HepG2 (cell line): ENCODE measurements around the gene CBX7. TPM values are rescaled to one million over a fixed set of nuclear protein-coding genes. Genes with fewer than 3 reads are reported as not detected.

Source experiments
- ATAC-seq: fragments of 200-7000 bp; cut with Tn5 transposase; 3 replicates; pipeline ENCODE4 v1.9.1; 2020; ENCODE audit warnings: mild to moderate bottlenecking, moderate library complexity
- BruUV-seq: library from RNA; stranded (reverse); fragments of 400-500 nt; replicated peaks from 2 replicates; lab custom pipeline; 2021; lab: Mats Ljungman, UMichigan
- CTCF ChIA-PET: fragments of 300-600 bp; formaldehyde crosslinking; extraction: SDS; loops from one replicate; lab custom pipeline; 2021; ENCODE audit warnings: low total read pairs, inconsistent platforms, low intra/inter-chr PET ratio; lab: Yijun Ruan, JAX
- POLR2A ChIA-PET: fragments of 350-600 bp; sonication (Branson Sonifier 250); formaldehyde crosslinking; loops from one replicate; lab custom pipeline; 2020; ENCODE audit warnings: antibody characterized with exemption, inconsistent platforms; lab: Yijun Ruan, JAX
- DNase-seq: peaks from one replicate; pipeline ENCODE4 v3.0.0-alpha.2; 2015; ENCODE audit warnings: low spot score
- FAIRE-seq: peaks from 3 replicates; lab custom pipeline; 2011; peaks lifted over from hg19 to GRCh38; lab: Jason Lieb, UNC
- H2AFZ ChIP-seq: one replicate; pipeline ENCODE4 v1.6.1; 2011; ENCODE audit warnings: low read length, inconsistent platforms
- H3K27ac ChIP-seq: fragments of 300-600 bp; 3 replicates; pipeline ENCODE4 v1.8.0; 2011; ENCODE audit warnings: mixed run types, mild to moderate bottlenecking, mixed read lengths, low read length, inconsistent platforms; ENCODE audit not compliant: insufficient read depth; ENCODE audit errors: extremely low read length
- H3K27me3 ChIP-seq, 2 experiments: fragments of 200-600 bp in 1 of 2; 2 replicates in 1 of 2; 3 replicates in 1 of 2; pipeline versions ENCODE4 v1.6.0 to v1.8.0; 2011; ENCODE audit warnings: low read length in 2 of 2, mild to moderate bottlenecking in 2 of 2, moderate library complexity in 2 of 2, inconsistent platforms in 1 of 2; ENCODE audit not compliant: insufficient read depth in 2 of 2, control insufficient read depth in 1 of 2
- H3K36me3 ChIP-seq, 2 experiments: fragments of 200-600 bp in 1 of 2; replicated peaks in 1 of 2; 2 replicates in 1 of 2; 3 replicates in 1 of 2; pipeline versions ENCODE4 v1.5.1 to v1.8.0; 2011; ENCODE audit warnings: low read length in 2 of 2, inconsistent platforms in 1 of 2; ENCODE audit not compliant: insufficient read depth in 2 of 2, control insufficient read depth in 1 of 2
- H3K4me1 ChIP-seq: 2 replicates; pipeline ENCODE4 v1.5.1; 2012; ENCODE audit warnings: low read length, inconsistent platforms; ENCODE audit not compliant: insufficient read depth
- H3K4me2 ChIP-seq: 2 replicates; pipeline ENCODE4 v1.6.0; 2011; ENCODE audit warnings: low read depth, low read length, inconsistent platforms
- H3K4me3 ChIP-seq, 3 experiments: fragments of 200-600 bp in 1 of 3; sonication (generic), shearing (Covaris generic) in 1 of 3; replicated peaks in 1 of 3; 2 replicates each; pipeline ENCODE4 v1.5.1; 2011 to 2016; ENCODE audit warnings: low read length in 3 of 3, inconsistent platforms in 2 of 3, low read depth in 2 of 3, mild to moderate bottlenecking in 2 of 3, control low read depth in 1 of 3, mixed read lengths in 1 of 3; ENCODE audit not compliant: insufficient read depth in 1 of 3
- H3K79me2 ChIP-seq: one replicate; pipeline ENCODE4 v1.6.1; 2011; ENCODE audit warnings: low read length, inconsistent platforms; ENCODE audit not compliant: insufficient read depth
- H3K9ac ChIP-seq: 2 replicates; pipeline ENCODE4 v1.6.0; 2011; ENCODE audit warnings: mild to moderate bottlenecking, low read depth, low read length, inconsistent platforms; ENCODE audit not compliant: insufficient read depth
- H3K9me3 ChIP-seq: 2 replicates; pipeline ENCODE4 v1.5.1; 2012; ENCODE audit warnings: mild to moderate bottlenecking, low read length
- H4K20me1 ChIP-seq: 2 replicates; pipeline ENCODE4 v1.6.0; 2011; ENCODE audit warnings: inconsistent platforms, mild to moderate bottlenecking, low read length, moderate library complexity; ENCODE audit not compliant: insufficient read depth
- ARNTL ChIP-seq: sonication (generic); formaldehyde crosslinking; IDR thresholded peaks from 2 replicates; pipeline ENCODE4 v1.4.0; 2020; ENCODE audit warnings: mild to moderate bottlenecking, missing genetic modification reagents
- CBX1 ChIP-seq: IDR thresholded peaks from one replicate; pipeline ENCODE4 v1.6.1; 2016; ENCODE audit warnings: antibody characterized with exemption, low read depth
- NKX3-1 ChIP-seq: sonication (generic); formaldehyde crosslinking; IDR thresholded peaks from 2 replicates; pipeline ENCODE4 v1.5.0; 2020; ENCODE audit warnings: missing genetic modification reagents
- SNAI1 ChIP-seq: sonication (generic); formaldehyde crosslinking; IDR thresholded peaks from 2 replicates; pipeline ENCODE4 v1.5.0; 2020; ENCODE audit warnings: mild to moderate bottlenecking, missing genetic modification reagents, borderline replicate concordance
- TBX3 ChIP-seq: fragments of 450-650 bp; IDR thresholded peaks from 2 replicates; pipeline ENCODE4 v1.6.1; 2017; ENCODE audit warnings: antibody characterized with exemption, mild to moderate bottlenecking, inconsistent platforms, borderline replicate concordance
- ZBTB38 ChIP-seq: sonication (generic); formaldehyde crosslinking; IDR thresholded peaks from 2 replicates; pipeline ENCODE4 v1.5.1; 2020; ENCODE audit warnings: mild to moderate bottlenecking, missing genetic modification reagents
- ZKSCAN1 ChIP-seq: fragments of 150-350 bp; IDR thresholded peaks from 2 replicates; pipeline ENCODE4 v1.6.1; 2014; ENCODE audit warnings: low read length
- ZNF136 ChIP-seq: sonication (generic); formaldehyde crosslinking; IDR thresholded peaks from 2 replicates; pipeline ENCODE4 v1.8.1; 2022; ENCODE audit warnings: low read depth, mild to moderate bottlenecking, moderate library complexity, missing genetic modification reagents
- ZNF446 ChIP-seq: sonication (generic); formaldehyde crosslinking; IDR thresholded peaks from 2 replicates; pipeline ENCODE4 v1.5.0; 2020; ENCODE audit warnings: mild to moderate bottlenecking, missing genetic modification reagents
- ZNF543 ChIP-seq: sonication (generic); formaldehyde crosslinking; IDR thresholded peaks from 2 replicates; pipeline ENCODE4 v1.4.0; 2020; ENCODE audit warnings: mild to moderate bottlenecking, missing genetic modification reagents
- ZNF607 ChIP-seq: sonication (generic); formaldehyde crosslinking; IDR thresholded peaks from 2 replicates; pipeline ENCODE4 v1.5.1; 2020; ENCODE audit warnings: missing genetic modification reagents, mild to moderate bottlenecking, borderline replicate concordance
- ZNF629 ChIP-seq: sonication (generic); formaldehyde crosslinking; conservative IDR thresholded peaks from 2 replicates; pipeline ENCODE4 v1.5.0; 2020; ENCODE audit warnings: missing genetic modification reagents
- ZSCAN9 ChIP-seq: IDR thresholded peaks from 2 replicates; pipeline ENCODE4 v1.6.1; 2016; ENCODE audit warnings: borderline replicate concordance
- WGBS: methylation state at CpG from one replicate; pipeline ENCODE4 v1.1.6; 2017; ENCODE audit warnings: low lambda C conversion rate; 5-methylcytosine and 5-hydroxymethylcytosine counted together
- in situ Hi-C: cut with HindIII; loops from 2 replicates; pipeline ENCODE4 v1.10.0; 2017; ENCODE audit warnings: low pct_unique_long_range_greater_than_20kb; ENCODE audit not compliant: extremely low pct_ligation_motif_present
- intact Hi-C: fragments of 100-400 bp; cut with micrococcal nuclease; formaldehyde crosslinking; loops from one replicate; pipeline ENCODE4 v1.10.0; 2022; ENCODE audit not compliant: unreplicated experiment
- polyA plus RNA-seq, 8 experiments: library from polyadenylated mRNA; depleted of rRNA in 3 of 8; stranded (reverse) in 7 of 8; unstranded in 1 of 8; fragments of >200 nt; fragmentation: Illumina TruSeq in 4 of 8; extraction: Trizol in 4 of 8; gene quantifications; 2 replicates each; pipeline versions ENCODE4 v1.2.1 to v1.2.3, GENCODE V29; 2011 to 2016; ENCODE audit warnings: low read depth in 4 of 8, missing spikeins in 1 of 8, mixed read lengths in 1 of 8; ENCODE audit not compliant: insufficient read depth in 1 of 8
- total RNA-seq, 5 experiments: library from RNA; depleted of rRNA; stranded (reverse); fragments of >200 nt; fragmentation: Illumina TruSeq; extraction: Trizol; gene quantifications; 2 replicates each; pipeline ENCODE4 v1.2.3, GENCODE V29; 2016; ENCODE audit warnings: low read depth in 1 of 5
- TF ChIP-seq, protein P1 (sequence below): sonication (generic); formaldehyde crosslinking; IDR thresholded peaks from 2 replicates; pipeline ENCODE4 v1.5.0; 2020; ENCODE audit warnings: missing genetic modification reagents
- TF ChIP-seq, protein P2 (sequence below): sonication (generic); formaldehyde crosslinking; IDR thresholded peaks from 2 replicates; pipeline ENCODE4 v1.4.0; 2020; ENCODE audit warnings: missing genetic modification reagents
- TF ChIP-seq, protein P3 (sequence below): sonication (generic); formaldehyde crosslinking; IDR thresholded peaks from 2 replicates; pipeline ENCODE4 v1.8.1; 2023; ENCODE audit warnings: missing genetic modification reagents, mild to moderate bottlenecking, borderline replicate concordance

CBX7 gene
- total and polyA plus RNA-seq, 2 of the 13 experiments (the other 11 are each of a cell fraction or from before 2014, with no cell fraction given), result 0.35 to 4.9 TPM

DNA sequence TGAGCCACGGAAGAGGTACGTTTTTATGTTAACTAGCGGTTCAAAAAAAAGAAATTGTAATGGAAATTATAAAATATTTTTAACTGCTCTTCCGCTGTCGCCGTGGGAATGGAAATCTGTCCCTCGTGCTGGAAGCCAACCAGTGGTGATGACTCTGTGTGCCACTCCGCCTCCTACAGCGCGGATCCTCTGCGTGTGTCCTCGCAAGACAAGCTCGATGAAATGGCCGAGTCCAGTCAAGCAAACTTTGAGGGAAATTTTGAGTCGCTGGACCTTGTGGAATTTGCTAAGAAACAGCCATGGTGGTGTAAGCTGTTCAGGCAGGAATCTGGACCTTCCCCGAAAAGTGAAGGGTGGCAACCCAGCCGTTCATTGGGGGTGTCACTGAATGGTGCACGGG is 2.9 kb upstream of the CBX7 start:
- Histone ChIP-seq H3K79me2 (no peaks in the 10 kb centered on the region), H3K36me3 (no peaks in the 10 kb centered on the region), H3K27ac (no peak overlapping the region), H3K4me2 (no peak overlapping the region), H3K9ac (no peak overlapping the region), H3K4me3 (no peak overlapping the region), H4K20me1 (no peaks in the 10 kb centered on the region), H3K9me3 (no peaks in the 10 kb centered on the region), H3K4me1 (peaks cover 24% of the 10 kb centered on the region), H3K27me3 (peaks cover 2 to 43% of the 10 kb centered on the region in 2 experiments; a peak in 4 of 5 replicates), H2AFZ (no peak overlapping the region)
- WGBS, result 46% methylated on average over 18 of the region's 18 CpGs
- TF ChIP-seq, protein P1, sequence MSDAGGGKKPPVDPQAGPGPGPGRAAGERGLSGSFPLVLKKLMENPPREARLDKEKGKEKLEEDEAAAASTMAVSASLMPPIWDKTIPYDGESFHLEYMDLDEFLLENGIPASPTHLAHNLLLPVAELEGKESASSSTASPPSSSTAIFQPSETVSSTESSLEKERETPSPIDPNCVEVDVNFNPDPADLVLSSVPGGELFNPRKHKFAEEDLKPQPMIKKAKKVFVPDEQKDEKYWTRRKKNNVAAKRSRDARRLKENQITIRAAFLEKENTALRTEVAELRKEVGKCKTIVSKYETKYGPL (CRISPR knock-in tag), result no peak
- TF ChIP-seq ZBTB38 (CRISPR knock-in tag), result no peak
- TF ChIP-seq ZNF446, result no peak
- TF ChIP-seq, protein P2, sequence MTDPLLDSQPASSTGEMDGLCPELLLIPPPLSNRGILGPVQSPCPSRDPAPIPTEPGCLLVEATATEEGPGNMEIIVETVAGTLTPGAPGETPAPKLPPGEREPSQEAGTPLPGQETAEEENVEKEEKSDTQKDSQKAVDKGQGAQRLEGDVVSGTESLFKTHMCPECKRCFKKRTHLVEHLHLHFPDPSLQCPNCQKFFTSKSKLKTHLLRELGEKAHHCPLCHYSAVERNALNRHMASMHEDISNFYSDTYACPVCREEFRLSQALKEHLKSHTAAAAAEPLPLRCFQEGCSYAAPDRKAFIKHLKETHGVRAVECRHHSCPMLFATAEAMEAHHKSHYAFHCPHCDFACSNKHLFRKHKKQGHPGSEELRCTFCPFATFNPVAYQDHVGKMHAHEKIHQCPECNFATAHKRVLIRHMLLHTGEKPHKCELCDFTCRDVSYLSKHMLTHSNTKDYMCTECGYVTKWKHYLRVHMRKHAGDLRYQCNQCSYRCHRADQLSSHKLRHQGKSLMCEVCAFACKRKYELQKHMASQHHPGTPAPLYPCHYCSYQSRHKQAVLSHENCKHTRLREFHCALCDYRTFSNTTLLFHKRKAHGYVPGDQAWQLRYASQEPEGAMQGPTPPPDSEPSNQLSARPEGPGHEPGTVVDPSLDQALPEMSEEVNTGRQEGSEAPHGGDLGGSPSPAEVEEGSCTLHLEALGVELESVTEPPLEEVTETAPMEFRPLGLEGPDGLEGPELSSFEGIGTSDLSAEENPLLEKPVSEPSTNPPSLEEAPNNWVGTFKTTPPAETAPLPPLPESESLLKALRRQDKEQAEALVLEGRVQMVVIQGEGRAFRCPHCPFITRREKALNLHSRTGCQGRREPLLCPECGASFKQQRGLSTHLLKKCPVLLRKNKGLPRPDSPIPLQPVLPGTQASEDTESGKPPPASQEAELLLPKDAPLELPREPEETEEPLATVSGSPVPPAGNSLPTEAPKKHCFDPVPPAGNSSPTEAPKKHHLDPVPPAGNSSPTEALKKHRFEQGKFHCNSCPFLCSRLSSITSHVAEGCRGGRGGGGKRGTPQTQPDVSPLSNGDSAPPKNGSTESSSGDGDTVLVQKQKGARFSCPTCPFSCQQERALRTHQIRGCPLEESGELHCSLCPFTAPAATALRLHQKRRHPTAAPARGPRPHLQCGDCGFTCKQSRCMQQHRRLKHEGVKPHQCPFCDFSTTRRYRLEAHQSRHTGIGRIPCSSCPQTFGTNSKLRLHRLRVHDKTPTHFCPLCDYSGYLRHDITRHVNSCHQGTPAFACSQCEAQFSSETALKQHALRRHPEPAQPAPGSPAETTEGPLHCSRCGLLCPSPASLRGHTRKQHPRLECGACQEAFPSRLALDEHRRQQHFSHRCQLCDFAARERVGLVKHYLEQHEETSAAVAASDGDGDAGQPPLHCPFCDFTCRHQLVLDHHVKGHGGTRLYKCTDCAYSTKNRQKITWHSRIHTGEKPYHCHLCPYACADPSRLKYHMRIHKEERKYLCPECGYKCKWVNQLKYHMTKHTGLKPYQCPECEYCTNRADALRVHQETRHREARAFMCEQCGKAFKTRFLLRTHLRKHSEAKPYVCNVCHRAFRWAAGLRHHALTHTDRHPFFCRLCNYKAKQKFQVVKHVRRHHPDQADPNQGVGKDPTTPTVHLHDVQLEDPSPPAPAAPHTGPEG (CRISPR knock-in tag), result no peak
- TF ChIP-seq ZNF543 (CRISPR knock-in tag), result no peak
- no peak for TF ChIP-seq ZSCAN9 (CRISPR knock-in tag)
- no peak for TF ChIP-seq SNAI1 (CRISPR knock-in tag)
- no peak for TF ChIP-seq NKX3-1
- no peak for TF ChIP-seq TBX3
- no peak for TF ChIP-seq ZNF629 (CRISPR knock-in tag)
- no peak for TF ChIP-seq ZNF136 (CRISPR knock-in tag)
- TF ChIP-seq ZNF607 (CRISPR knock-in tag), result no peak
- TF ChIP-seq ARNTL (CRISPR knock-in tag), result no peak
- no peak for TF ChIP-seq CBX1
- TF ChIP-seq ZKSCAN1, result no peak
- TF ChIP-seq, protein P3, sequence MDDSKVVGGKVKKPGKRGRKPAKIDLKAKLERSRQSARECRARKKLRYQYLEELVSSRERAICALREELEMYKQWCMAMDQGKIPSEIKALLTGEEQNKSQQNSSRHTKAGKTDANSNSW (CRISPR knock-in tag), result no peak
- no peak for DNase-seq
- no TSS peak for BruUV-seq
- in situ Hi-C loops, result no loop called here
- intact Hi-C loops, result no loop called here
- ChIA-PET POLR2A (no interaction called here), CTCF (no interaction called here)
- ATAC-seq, result no peak
- no peak for FAIRE-seq
